Endothelial cell of umbilical vein (primary cell): ENCODE measurements around the gene HDHD3. TPM values are rescaled to one million over a fixed set of nuclear protein-coding genes. Genes with fewer than 3 reads are reported as not detected.
"Not testable (repeated sequence)": the region's sequence is repeated elsewhere in the genome, so short reads cannot be mapped to it uniquely, and the experiment has no call there.

ENCODE experiments used
- BruUV-seq: library from RNA; stranded (reverse); fragments of 400-500 nt; replicated peaks from 2 replicates; lab custom pipeline; 2021; lab: Mats Ljungman, UMichigan
- CTCF ChIA-PET: fragments of 300-600, 350-600 bp; sonication (Branson Sonifier 250); formaldehyde crosslinking; loops from one replicate; lab custom pipeline; 2021; ENCODE audit warnings: antibody characterized with exemption, inconsistent platforms; lab: Charles Lee
- POLR2A ChIA-PET: fragments of 300-600, 350-600 bp; sonication (Branson Sonifier 250); formaldehyde crosslinking; loops from one replicate; lab custom pipeline; 2021; ENCODE audit warnings: antibody characterized with exemption, inconsistent platforms; lab: Charles Lee
- DNase-seq: peaks from one replicate; pipeline ENCODE4 v3.0.0-alpha.2; 2011; ENCODE audit warnings: low read depth, low spot score
- FAIRE-seq: peaks from 2 replicates; lab custom pipeline; 2011; peaks lifted over from hg19 to GRCh38; lab: Jason Lieb, UNC
- H2AFZ ChIP-seq: 2 replicates; pipeline ENCODE4 v1.6.0; 2012; ENCODE audit warnings: low read depth, low read length, control low read depth, inconsistent platforms
- H3K27ac ChIP-seq: 2 replicates; pipeline ENCODE4 v1.5.1; 2011; ENCODE audit warnings: low read depth, mild to moderate bottlenecking, control low read depth, low read length, moderate library complexity; ENCODE audit not compliant: insufficient read depth
- H3K27me3 ChIP-seq, 2 experiments: 2 replicates each; pipeline versions ENCODE4 v1.6.0 to v1.6.1; 2011; ENCODE audit warnings: low read length in 2 of 2, mixed read lengths in 1 of 2; ENCODE audit not compliant: control insufficient read depth in 2 of 2, insufficient read depth in 2 of 2
- H3K36me3 ChIP-seq, 2 experiments: 2 replicates in 1 of 2; 3 replicates in 1 of 2; pipeline ENCODE4 v1.5.1; 2011; ENCODE audit warnings: low read length in 2 of 2, mild to moderate bottlenecking in 1 of 2, moderate library complexity in 1 of 2; ENCODE audit not compliant: control insufficient read depth in 2 of 2, insufficient read depth in 2 of 2; ENCODE audit errors: extremely low read depth in 1 of 2
- H3K4me1 ChIP-seq: 3 replicates; pipeline ENCODE4 v1.5.1; 2011; ENCODE audit warnings: mild to moderate bottlenecking, low read length; ENCODE audit not compliant: control insufficient read depth, insufficient read depth; ENCODE audit errors: extremely low read depth
- H3K4me2 ChIP-seq: 2 replicates; pipeline ENCODE4 v1.6.1; 2011; ENCODE audit warnings: low read length, control low read depth, mixed read lengths; ENCODE audit not compliant: insufficient read depth
- H3K4me3 ChIP-seq, 3 experiments: fragments of 200-600 bp in 1 of 3; sonication (generic), shearing (Covaris generic) in 1 of 3; replicated peaks in 1 of 3; 2 replicates each; pipeline ENCODE4 v1.5.1; 2011 to 2016; ENCODE audit warnings: control low read depth in 3 of 3, low read length in 3 of 3, mild to moderate bottlenecking in 2 of 3, inconsistent platforms in 1 of 3, low read depth in 1 of 3, moderate library complexity in 1 of 3; ENCODE audit not compliant: insufficient read depth in 1 of 3
- H3K79me2 ChIP-seq: 2 replicates; pipeline ENCODE4 v1.6.0; 2012; ENCODE audit warnings: low read length, inconsistent platforms; ENCODE audit not compliant: control insufficient read depth, insufficient read depth
- H3K9ac ChIP-seq: replicated peaks from 2 replicates; pipeline ENCODE3; 2011; ENCODE audit warnings: low read length, control low read depth; ENCODE audit not compliant: insufficient read depth; ENCODE audit errors: extremely low read depth
- H3K9me1 ChIP-seq: replicated peaks from 3 replicates; pipeline ENCODE4 v1.6.0; 2011; ENCODE audit warnings: mild to moderate bottlenecking, low read length; ENCODE audit not compliant: control insufficient read depth, insufficient read depth; ENCODE audit errors: extremely low read depth
- H3K9me3 ChIP-seq: replicated peaks from 2 replicates; pipeline ENCODE4 v1.5.1; 2012; ENCODE audit warnings: low read length, inconsistent platforms; ENCODE audit not compliant: control insufficient read depth, insufficient read depth
- H4K20me1 ChIP-seq: replicated peaks from 2 replicates; pipeline ENCODE3; 2011; ENCODE audit warnings: mild to moderate bottlenecking, low read length; ENCODE audit not compliant: control insufficient read depth, insufficient read depth; ENCODE audit errors: extremely low read depth
- dilution Hi-C: fragments of 300-500 bp; cut with MboI; formaldehyde crosslinking; loops from one replicate; pipeline ENCODE4 v1.15.0; 2019; ENCODE audit warnings: low sequenced_read_pairs; ENCODE audit not compliant: extremely low pct_ligation_motif_present
- intact Hi-C: fragments of 100-400 bp; cut with micrococcal nuclease; formaldehyde crosslinking; loops from one replicate; pipeline ENCODE4 v1.10.0; 2022
- polyA plus RNA-seq, 4 experiments: library from polyadenylated mRNA; depleted of rRNA in 3 of 4; stranded (reverse) in 3 of 4; unstranded in 1 of 4; fragments of >200 nt; gene quantifications; 2 replicates each; pipeline versions ENCODE4 v1.2.1 to v1.2.3, GENCODE V29; 2011 to 2012; ENCODE audit warnings: missing spikeins in 1 of 4
- total RNA-seq: library from RNA; stranded (reverse); gene quantifications from 2 replicates; pipeline ENCODE4 v1.2.3, GENCODE V29; 2021
- TF ChIP-seq, protein P1 (sequence below), 2 donors: IDR thresholded peaks; 1 replicate in 1 of 2; 2 replicates in 1 of 2; pipeline ENCODE4 v1.5.1; 2011; ENCODE audit warnings: low read length in 2 of 2, mild to moderate bottlenecking in 2 of 2, moderate library complexity in 2 of 2, control low read depth in 1 of 2, inconsistent platforms in 1 of 2, low read depth in 1 of 2; ENCODE audit not compliant: insufficient read depth in 1 of 2; ENCODE audit errors: extremely low read depth in 1 of 2

Gene HDHD3
- total and polyA plus RNA-seq, 2 donors (not counting 3 experiments of a cell fraction or from before 2014, with no cell fraction given), result 7.6 to 14.1 TPM

DNA sequence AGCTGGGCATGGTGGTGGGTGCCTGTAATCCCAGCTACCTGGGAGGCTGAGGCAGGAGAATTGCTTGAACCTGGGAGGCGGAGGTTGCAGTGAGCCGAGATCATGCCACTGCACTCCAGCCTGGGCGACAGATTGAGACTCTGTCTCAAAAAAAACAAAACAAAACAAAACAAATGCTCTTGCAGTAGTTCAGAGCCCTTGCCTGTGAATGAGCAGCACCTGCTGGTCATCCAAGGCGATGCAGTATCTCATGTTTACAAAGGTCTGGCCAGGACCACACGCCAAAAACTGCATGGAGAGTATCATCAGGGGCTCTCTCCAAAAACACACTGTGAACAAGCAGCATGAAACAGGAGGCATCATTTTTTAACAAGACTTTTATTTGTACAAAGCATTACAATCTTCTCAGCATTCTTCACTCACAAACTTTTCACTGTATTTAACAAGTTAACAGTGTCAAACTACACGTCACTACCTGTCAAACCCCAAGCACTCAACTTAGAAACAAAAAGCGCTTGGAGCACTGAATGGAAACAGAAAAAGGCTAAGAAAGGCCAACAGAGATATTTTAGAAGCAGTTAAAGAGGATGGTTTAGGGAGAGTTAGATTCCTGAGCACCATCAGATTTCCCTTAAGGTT is 30.2 kb upstream of the HDHD3 start:
- peak; percentile 73 for DNase-seq
- H3K27me3 ChIP-seq, H4K20me1 ChIP-seq, H3K9me3 ChIP-seq, BruUV-seq, H3K9ac ChIP-seq, H2AFZ ChIP-seq, H3K4me2 ChIP-seq, H3K4me3 ChIP-seq, H3K36me3 ChIP-seq, H3K9me1 ChIP-seq, dilution Hi-C loops, H3K27ac ChIP-seq, H3K4me1 ChIP-seq: not testable (repeated sequence)
- POLR2A ChIA-PET, result interaction anchor here (0.7 kb wide), 1 partner anchor 69 kb away, joined by 3 read pairs; no protein-coding TSS in a partner anchor
- H3K79me2 ChIP-seq, result peaks cover 21% of the 10 kb centered on the region
- TF ChIP-seq, protein P1, sequence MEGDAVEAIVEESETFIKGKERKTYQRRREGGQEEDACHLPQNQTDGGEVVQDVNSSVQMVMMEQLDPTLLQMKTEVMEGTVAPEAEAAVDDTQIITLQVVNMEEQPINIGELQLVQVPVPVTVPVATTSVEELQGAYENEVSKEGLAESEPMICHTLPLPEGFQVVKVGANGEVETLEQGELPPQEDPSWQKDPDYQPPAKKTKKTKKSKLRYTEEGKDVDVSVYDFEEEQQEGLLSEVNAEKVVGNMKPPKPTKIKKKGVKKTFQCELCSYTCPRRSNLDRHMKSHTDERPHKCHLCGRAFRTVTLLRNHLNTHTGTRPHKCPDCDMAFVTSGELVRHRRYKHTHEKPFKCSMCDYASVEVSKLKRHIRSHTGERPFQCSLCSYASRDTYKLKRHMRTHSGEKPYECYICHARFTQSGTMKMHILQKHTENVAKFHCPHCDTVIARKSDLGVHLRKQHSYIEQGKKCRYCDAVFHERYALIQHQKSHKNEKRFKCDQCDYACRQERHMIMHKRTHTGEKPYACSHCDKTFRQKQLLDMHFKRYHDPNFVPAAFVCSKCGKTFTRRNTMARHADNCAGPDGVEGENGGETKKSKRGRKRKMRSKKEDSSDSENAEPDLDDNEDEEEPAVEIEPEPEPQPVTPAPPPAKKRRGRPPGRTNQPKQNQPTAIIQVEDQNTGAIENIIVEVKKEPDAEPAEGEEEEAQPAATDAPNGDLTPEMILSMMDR (IDR thresholded peaks at IDR 0.05; ENCODE audit: extremely low read depth in 1 of 2, insufficient read depth in 1 of 2, low read depth in 1 of 2, low read length in 2 of 2), result peak; percentile 61 to 77
- CTCF ChIA-PET, result interaction anchor here (1.2 to 4.8 kb wide), 4 partner anchors 9 to 132 kb away, joined by 3 to 24 read pairs (median 9); partner anchors contain the start of genes CDC26 and PRPF4
- FAIRE-seq, result peak; percentile 83
- intact Hi-C loops, result loop anchor here (1.0 kb wide), 2 partner anchors 98 to 133 kb away; no protein-coding TSS in a partner anchor

DNA sequence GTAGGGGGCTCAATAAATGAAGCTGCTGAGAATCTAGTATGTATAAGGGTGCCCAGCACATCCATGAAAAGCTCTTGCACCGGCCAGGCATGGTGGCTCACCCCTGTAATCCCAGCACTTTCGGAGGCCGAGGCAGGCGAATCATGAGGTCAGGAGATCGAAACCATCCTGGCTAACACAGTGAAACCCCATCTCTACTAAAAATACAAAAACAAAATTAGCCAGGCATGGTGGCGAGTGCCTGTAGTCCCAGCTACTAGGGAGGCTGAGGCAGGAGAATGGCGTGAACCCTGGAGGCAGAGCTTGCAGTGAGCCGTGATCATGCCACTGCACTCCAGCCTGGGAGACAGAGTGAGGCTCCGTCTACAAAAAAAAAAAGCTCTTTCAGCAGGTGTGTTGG is 29.6 kb upstream of the HDHD3 start:
- H4K20me1 ChIP-seq, H3K4me2 ChIP-seq, H3K36me3 ChIP-seq, intact Hi-C loops, BruUV-seq, H2AFZ ChIP-seq, H3K9me3 ChIP-seq, H3K27me3 ChIP-seq, dilution Hi-C loops, H3K9ac ChIP-seq, FAIRE-seq, H3K4me3 ChIP-seq, H3K9me1 ChIP-seq, H3K27ac ChIP-seq, DNase-seq: not testable (repeated sequence)
- H3K79me2 ChIP-seq, result peaks cover 21% of the 10 kb centered on the region
- H3K4me1 ChIP-seq, result peaks cover 13% of the 10 kb centered on the region
- ChIA-PET POLR2A (interaction anchor here (0.7 kb wide), 2 partner anchors 69 to 103 kb away, joined by 3 read pairs; no protein-coding TSS in a partner anchor), CTCF (interaction anchor here (1.2 to 4.8 kb wide), 5 partner anchors 13 to 131 kb away, joined by 3 to 24 read pairs (median 6); partner anchors contain the start of genes CDC26, PRPF4 and WDR31)
